K562 (cell line): ENCODE data around the gene DNAJB4. TPM values are rescaled to one million over a fixed set of nuclear protein-coding genes. Genes with fewer than 3 reads are reported as not detected.

Source experiments
- ASH1L ChIP-seq: fragments of 450-650 bp; IDR thresholded peaks from 2 replicates; pipeline ENCODE4 v1.6.1; 2018; ENCODE audit warnings: borderline replicate concordance, mild to moderate bottlenecking, low read depth; ENCODE audit not compliant: partially characterized antibody
- CEBPB ChIP-seq: fragments of 450-650 bp; IDR thresholded peaks from 2 replicates; pipeline ENCODE4 v1.6.1; 2016; ENCODE audit warnings: missing genetic modification characterization, missing compliant biosample characterization
- CHAMP1 ChIP-seq: fragments of 450-650 bp; IDR thresholded peaks from 2 replicates; pipeline ENCODE4 v1.6.1; 2016; ENCODE audit warnings: mild to moderate bottlenecking
- COPS2 ChIP-seq: fragments of 450-650 bp; conservative IDR thresholded peaks from 2 replicates; pipeline ENCODE4 v1.6.1; 2016; ENCODE audit warnings: mild to moderate bottlenecking, moderate library complexity
- CTCFL ChIP-seq: IDR thresholded peaks from 2 replicates; pipeline ENCODE4 v1.6.1; 2011; ENCODE audit warnings: borderline replicate concordance, low read depth, mild to moderate bottlenecking, moderate library complexity, low read length; ENCODE audit not compliant: insufficient read depth, poor library complexity, severe bottlenecking
- E2F4 ChIP-seq: sonication (generic); formaldehyde crosslinking; IDR thresholded peaks from 2 replicates; pipeline ENCODE4 v1.8.0; 2022; ENCODE audit warnings: mild to moderate bottlenecking, low read depth, missing genetic modification reagents
- EGR1 ChIP-seq: fragments of 450-650 bp; conservative IDR thresholded peaks from 2 replicates; pipeline ENCODE4 v1.6.1; 2017; ENCODE audit warnings: mild to moderate bottlenecking
- GABPB1 ChIP-seq: sonication (generic); formaldehyde crosslinking; IDR thresholded peaks from 2 replicates; pipeline ENCODE4 v1.8.0; 2022; ENCODE audit warnings: mild to moderate bottlenecking, missing genetic modification reagents
- ILF3 ChIP-seq: fragments of 450-650 bp; IDR thresholded peaks from 2 replicates; pipeline ENCODE4 v1.6.1; 2018; ENCODE audit warnings: antibody characterized with exemption, mild to moderate bottlenecking, moderate library complexity, borderline replicate concordance
- PPARD ChIP-seq: fragments of 250-450 bp; sonication (Bioruptor Pico); IDR thresholded peaks from 2 replicates; pipeline ENCODE4 v1.8.0; 2022; ENCODE audit warnings: inconsistent platforms, mild to moderate bottlenecking, moderate library complexity
- SNRNP70 ChIP-seq: fragments of 200-400 bp; formaldehyde crosslinking; optimal IDR thresholded peaks from 2 replicates; pipeline ENCODE3; 2017; ENCODE audit warnings: low read depth, low read length
- TBL1XR1 ChIP-seq, 2 experiments: IDR thresholded peaks; 2 replicates each; pipeline ENCODE4 v1.6.1; 2012; ENCODE audit warnings: improper control_type of control experiment in 2 of 2, low read length in 2 of 2, mild to moderate bottlenecking in 1 of 2
- TCF3 ChIP-seq: sonication (generic); formaldehyde crosslinking; IDR thresholded peaks from 2 replicates; pipeline ENCODE4 v1.4.0; 2020; ENCODE audit warnings: mild to moderate bottlenecking, missing genetic modification reagents
- TRIM24 ChIP-seq, 2 experiments: fragments of 450-650 bp; IDR thresholded peaks; 2 replicates each; pipeline ENCODE4 v1.6.1; 2016
- U2AF2 ChIP-seq: fragments of 200-400 bp; formaldehyde crosslinking; optimal IDR thresholded peaks from 2 replicates; pipeline ENCODE3; 2017; ENCODE audit warnings: low read depth, mild to moderate bottlenecking, low read length
- polyA plus RNA-seq, 8 experiments: library from polyadenylated mRNA; depleted of rRNA in 4 of 8; stranded (reverse) in 5 of 8; unstranded in 3 of 8; fragments of >200 nt; fragmentation: Nextera tagmentation in 2 of 8; fragmentation: Illumina TruSeq in 1 of 8; extraction: Ambion mirVana in 2 of 8; extraction: Trizol in 1 of 8; gene quantifications; 2 replicates each; pipeline versions ENCODE4 v1.2.1 to v1.2.3, GENCODE V29; 2011 to 2014; ENCODE audit warnings: inconsistent platforms in 1 of 8, missing spikeins in 1 of 8
- total RNA-seq, 7 experiments: library from RNA; depleted of rRNA in 6 of 7; stranded (reverse); fragments of >200 nt in 6 of 7; fragmentation: Illumina TruSeq in 2 of 7; extraction: Trizol in 2 of 7; gene quantifications; 2 replicates each; pipeline versions ENCODE4 v1.2.1 to v1.2.3, GENCODE V29; 2011 to 2021; ENCODE audit warnings: low replicate concordance in 1 of 7
- TF ChIP-seq, protein P1 (sequence below): sonication (generic); formaldehyde crosslinking; IDR thresholded peaks from 2 replicates; pipeline ENCODE4 v1.5.0; 2020; ENCODE audit warnings: missing genetic modification reagents
- TF ChIP-seq, protein P2 (sequence below): fragments of 450-650 bp; IDR thresholded peaks from 2 replicates; pipeline ENCODE4 v1.6.1; 2017; ENCODE audit warnings: mild to moderate bottlenecking, moderate library complexity
- TF ChIP-seq, protein P3 (sequence below): sonication (generic); formaldehyde crosslinking; IDR thresholded peaks from 2 replicates; pipeline ENCODE4 v1.8.1; 2023; ENCODE audit warnings: mild to moderate bottlenecking, missing genetic modification reagents

The DNAJB4 gene
- total and polyA plus RNA-seq, 9 of the 15 experiments (the other 6 are each of a cell fraction or from before 2014, with no cell fraction given), result 8.5 to 27.7 (median 19.8) TPM

DNA sequence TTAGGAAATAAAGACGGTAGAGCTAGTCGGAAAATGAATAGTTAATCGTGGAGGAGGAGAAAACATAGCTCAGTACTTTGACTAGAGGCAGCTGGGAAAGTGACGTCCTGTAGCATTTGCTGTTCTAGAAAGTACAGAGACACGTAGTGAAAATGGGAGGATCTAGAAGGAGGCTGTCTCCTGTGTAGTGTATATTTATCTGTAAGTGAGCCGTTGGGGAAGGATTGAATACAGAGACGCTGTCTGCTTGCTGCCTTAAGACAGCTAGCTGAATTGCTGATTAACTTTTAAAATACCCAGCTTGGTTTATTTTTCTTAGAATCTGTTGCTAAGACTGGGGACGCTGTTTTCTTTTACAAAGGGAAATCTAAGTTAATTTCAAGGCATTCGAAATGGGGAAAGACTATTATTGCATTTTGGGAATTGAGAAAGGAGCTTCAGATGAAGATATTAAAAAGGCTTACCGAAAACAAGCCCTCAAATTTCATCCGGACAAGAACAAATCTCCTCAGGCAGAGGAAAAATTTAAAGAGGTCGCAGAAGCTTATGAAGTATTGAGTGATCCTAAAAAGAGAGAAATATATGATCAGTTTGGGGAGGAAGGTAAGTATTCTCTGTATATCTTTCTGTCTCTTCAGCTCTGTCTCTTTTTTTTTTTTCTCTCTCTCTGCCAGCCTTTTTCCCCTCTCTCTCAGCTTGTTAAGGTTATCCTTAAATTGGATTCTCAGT is at the start of gene DNAJB4 (continued):
- TF ChIP-seq COPS2 (no peak), ILF3 (no peak), TRIM24 (IDR thresholded peaks at IDR 0.05) (no peak), CTCFL (no peak), EGR1 (no peak), PPARD (CRISPR knock-in tag) (no peak), TCF3 (CRISPR knock-in tag) (no peak), SNRNP70 (no peak), CHAMP1 (no peak), CEBPB (tag) (no peak), GABPB1 (CRISPR knock-in tag) (no peak), E2F4 (no peak), U2AF2 (no peak), TBL1XR1 (IDR thresholded peaks at IDR 0.05; ENCODE audit: low read length in 2 of 2) (no peak; a peak in 1 of 4 replicates), ASH1L (no peak)
- TF ChIP-seq, protein P1, sequence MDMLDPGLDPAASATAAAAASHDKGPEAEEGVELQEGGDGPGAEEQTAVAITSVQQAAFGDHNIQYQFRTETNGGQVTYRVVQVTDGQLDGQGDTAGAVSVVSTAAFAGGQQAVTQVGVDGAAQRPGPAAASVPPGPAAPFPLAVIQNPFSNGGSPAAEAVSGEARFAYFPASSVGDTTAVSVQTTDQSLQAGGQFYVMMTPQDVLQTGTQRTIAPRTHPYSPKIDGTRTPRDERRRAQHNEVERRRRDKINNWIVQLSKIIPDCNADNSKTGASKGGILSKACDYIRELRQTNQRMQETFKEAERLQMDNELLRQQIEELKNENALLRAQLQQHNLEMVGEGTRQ, result no peak
- TF ChIP-seq, protein P2, sequence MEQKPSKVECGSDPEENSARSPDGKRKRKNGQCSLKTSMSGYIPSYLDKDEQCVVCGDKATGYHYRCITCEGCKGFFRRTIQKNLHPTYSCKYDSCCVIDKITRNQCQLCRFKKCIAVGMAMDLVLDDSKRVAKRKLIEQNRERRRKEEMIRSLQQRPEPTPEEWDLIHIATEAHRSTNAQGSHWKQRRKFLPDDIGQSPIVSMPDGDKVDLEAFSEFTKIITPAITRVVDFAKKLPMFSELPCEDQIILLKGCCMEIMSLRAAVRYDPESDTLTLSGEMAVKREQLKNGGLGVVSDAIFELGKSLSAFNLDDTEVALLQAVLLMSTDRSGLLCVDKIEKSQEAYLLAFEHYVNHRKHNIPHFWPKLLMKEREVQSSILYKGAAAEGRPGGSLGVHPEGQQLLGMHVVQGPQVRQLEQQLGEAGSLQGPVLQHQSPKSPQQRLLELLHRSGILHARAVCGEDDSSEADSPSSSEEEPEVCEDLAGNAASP, result no peak
- TF ChIP-seq, protein P3, sequence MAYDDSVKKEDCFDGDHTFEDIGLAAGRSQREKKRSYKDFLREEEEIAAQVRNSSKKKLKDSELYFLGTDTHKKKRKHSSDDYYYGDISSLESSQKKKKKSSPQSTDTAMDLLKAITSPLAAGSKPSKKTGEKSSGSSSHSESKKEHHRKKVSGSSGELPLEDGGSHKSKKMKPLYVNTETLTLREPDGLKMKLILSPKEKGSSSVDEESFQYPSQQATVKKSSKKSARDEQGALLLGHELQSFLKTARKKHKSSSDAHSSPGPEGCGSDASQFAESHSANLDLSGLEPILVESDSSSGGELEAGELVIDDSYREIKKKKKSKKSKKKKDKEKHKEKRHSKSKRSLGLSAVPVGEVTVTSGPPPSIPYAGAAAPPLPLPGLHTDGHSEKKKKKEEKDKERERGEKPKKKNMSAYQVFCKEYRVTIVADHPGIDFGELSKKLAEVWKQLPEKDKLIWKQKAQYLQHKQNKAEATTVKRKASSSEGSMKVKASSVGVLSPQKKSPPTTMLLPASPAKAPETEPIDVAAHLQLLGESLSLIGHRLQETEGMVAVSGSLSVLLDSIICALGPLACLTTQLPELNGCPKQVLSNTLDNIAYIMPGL, result no peak
